HG02678 (cell line): ENCODE measurements around the gene R3HCC1L.
"Not testable (repeated sequence)": the region's sequence is repeated elsewhere in the genome, so short reads cannot be mapped to it uniquely, and the experiment has no call there.

ENCODE experiments used
- ATAC-seq: cut with Tn5 transposase; IDR thresholded peaks from one replicate; pipeline ENCODE4 v1.9.1; 2021; ENCODE audit warnings: mild to moderate bottlenecking, moderate library complexity; ENCODE audit not compliant: unreplicated experiment

R3HCC1L gene

DNA sequence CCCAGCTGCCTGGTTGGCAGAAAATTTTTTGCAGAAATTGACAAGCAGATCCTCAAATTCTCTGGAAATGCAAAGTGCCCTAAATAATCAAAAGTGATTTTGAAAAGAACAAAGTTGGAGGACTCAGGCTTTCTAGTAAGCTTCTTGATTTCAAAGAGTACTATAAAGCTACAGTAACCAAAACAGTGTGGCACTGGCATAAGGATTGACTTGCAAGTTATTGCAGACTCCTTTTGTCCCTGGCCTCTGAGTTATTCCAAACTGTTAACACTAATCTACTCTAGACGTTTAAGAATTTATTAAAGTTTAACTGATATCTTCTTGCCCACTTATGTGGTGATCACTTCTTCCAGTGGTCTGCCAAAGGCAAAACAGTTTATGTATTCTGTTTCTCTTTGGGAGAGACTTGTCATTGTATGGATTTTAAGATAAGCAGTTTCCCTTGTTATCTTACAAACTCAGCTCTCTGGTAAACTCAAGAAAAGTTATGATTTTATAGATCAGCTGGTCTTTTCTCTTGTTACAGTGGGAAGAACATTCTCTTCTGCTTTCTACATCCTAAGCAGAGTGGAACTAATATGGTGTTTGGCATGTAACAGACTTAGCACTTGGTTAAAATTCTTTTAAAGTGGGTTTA is 92.2 kb downstream of the R3HCC1L start:
- ATAC-seq, result no peak

DNA sequence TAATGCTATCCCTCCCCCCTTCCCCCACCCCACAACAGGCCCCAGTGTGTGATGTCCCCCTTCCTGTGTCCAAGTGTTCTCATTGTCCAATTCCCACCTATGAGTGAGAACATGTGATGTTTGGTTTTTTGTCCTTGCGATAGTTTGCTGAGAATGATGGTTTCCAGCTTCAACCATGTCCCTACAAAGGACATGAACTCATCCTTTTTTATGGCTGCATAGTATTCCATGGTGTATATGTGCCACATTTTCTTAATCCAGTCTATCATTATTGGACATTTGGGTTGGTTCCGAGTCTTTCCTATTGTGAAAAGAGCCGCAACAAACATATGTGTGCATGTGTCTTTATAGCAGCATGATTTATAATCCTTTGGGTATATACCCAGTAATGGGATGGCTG is 93.3 kb downstream of the R3HCC1L start:
- not testable (repeated sequence) for ATAC-seq

- peak; percentile 39 for ATAC-seq
Observed at GRCh38 chr10:98228266-98228665, 93.8 kb downstream of the R3HCC1L start.

- ATAC-seq, result no peak
Observed at GRCh38 chr10:98231417-98231816, 97.0 kb downstream of the R3HCC1L start.

DNA sequence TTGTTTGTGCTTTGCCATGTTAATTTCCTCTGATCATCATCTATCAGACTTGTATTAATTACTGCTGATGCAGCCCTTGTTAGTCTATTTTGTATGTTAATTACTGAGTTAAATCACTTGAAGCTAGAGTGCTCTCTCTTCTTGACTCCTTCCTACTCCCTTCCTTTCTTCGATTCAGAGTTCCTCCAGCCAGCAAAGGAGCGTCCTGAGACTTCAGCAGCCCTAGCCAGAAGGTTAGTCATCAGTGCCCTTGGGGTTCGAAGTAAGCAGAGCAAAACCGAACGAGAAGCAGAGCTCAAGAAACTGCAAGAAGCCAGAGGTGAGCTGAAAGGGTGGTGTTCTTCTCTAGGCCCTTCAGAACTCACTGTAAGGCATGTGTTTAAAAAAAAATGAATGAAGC is 101.4 kb downstream of the R3HCC1L start:
- no peak for ATAC-seq

DNA sequence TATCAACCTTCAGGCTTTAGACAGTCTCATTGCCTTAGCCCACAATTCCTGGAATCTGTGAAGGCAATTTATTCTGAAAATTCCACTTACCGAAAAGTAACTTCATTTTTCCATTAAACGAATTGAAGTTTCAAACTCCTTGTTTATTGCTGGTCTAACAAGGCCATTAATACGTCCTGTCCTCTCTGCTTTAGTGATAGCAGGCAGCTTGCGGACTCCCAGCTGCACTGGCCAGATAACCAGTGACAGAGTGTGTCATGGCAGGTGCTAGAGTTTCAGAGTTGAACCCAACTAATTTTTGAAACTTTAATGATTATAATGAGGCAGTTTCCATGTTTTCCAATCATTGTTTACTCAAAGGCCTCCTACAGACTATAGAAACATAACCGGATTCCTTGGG is 102.4 kb downstream of the R3HCC1L start:
- ATAC-seq, result no peak

DNA sequence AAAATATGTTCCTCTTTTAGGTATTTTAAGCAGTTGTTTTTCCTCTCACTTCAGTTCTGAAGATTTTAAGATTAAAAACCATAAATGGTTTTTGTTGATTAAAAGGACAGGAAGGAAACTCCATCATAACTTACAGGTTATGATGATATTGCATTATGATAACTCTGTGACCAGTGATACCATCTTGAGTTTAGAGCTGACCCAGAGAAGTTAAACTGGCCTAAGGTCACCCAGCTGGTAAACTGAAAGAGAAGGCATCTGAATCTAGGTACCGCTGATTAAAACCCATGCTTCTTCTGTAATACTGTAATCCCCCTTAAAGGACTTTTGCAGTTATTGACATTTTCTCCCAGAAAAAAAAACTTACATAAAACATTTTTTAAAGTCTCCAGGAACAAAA is 103.9 kb downstream of the R3HCC1L start:
- no peak for ATAC-seq

DNA sequence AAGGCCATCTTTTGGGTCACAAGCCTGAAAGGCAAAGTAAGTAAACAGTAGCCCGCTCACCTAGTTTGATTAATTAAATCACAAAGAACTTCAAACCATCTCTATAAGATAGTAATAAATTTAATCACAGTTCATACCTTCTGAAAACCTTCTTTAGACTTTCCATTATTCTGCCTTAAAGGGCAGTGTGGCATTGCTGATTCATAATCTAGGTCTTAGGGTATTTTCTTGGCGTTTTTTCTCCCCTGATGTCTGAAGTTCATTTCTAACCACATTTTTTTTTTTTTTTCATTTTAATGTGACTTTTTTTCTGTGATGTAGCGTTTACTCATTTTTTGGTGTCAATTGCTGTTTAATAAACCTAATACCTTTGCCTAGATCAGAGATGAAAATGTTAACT is 106.1 kb downstream of the R3HCC1L start:
- ATAC-seq, result no peak

- no peak for ATAC-seq
Observed at GRCh38 chr10:98242823-98243222, 108.4 kb downstream of the R3HCC1L start.

- no peak for ATAC-seq
Observed at GRCh38 chr10:98244141-98244540, 109.7 kb downstream of the R3HCC1L start.

GRCh38 chr10:98244586-98244985 is 110.1 kb downstream of the R3HCC1L start:
- ATAC-seq, result no peak

GRCh38 chr10:98246911-98247805 is 112.7 kb downstream of the R3HCC1L start:
- no peak for ATAC-seq

GRCh38 chr10:98248018-98248417 is 113.6 kb downstream of the R3HCC1L start:
- no peak for ATAC-seq

- no peak for ATAC-seq
Observed at GRCh38 chr10:98249134-98249533, 114.7 kb downstream of the R3HCC1L start.

- ATAC-seq, result no peak
Observed at GRCh38 chr10:98251399-98251798, 116.9 kb downstream of the R3HCC1L start.

DNA sequence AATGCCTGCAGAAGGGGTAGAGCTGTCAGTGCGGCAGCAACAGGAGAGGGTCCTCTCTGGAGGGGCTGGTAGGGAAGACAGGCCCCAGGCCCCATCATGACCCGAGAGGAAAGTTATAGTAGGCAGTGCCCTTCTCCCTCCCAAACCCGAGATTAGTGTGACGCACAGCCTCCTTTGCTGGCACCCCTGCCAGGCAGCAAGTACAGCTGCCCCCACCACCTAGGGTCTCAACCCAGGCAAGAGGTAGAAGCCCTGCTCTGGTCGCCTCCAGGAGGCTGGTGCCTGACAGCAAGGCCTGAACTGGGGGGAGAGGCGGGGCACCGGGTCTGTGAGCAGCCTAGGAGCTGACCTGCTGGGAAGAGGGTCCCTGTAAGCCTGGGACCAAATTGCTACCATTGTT is 118.0 kb downstream of the R3HCC1L start:
- ATAC-seq, result no peak

GRCh38 chr10:98253499-98253898 is 119.0 kb downstream of the R3HCC1L start:
- ATAC-seq, result no peak

GRCh38 chr10:98254234-98254974 is 119.9 kb downstream of the R3HCC1L start:
- no peak for ATAC-seq

- ATAC-seq, result no peak
Observed at GRCh38 chr10:98255146-98255877, 120.9 kb downstream of the R3HCC1L start.

DNA sequence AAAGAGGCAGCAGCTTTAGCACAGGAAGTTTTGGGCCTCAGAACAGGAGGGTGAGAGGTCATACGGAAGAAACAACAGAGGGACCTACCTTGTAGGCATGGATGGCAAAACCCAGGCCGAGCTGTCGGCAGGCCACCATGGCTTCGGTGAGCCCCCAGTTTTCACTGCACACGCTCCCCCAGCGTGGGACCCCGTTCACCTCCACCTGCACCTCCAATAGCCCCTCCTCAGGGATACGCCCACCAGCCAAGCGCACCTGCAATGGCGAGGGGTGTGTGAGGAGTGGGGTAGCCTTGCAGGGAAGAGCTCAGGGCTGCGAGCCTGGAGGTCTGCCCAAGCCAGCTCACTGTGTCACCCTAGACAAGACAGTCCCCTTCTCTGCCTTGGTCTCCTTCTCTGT is 122.2 kb downstream of the R3HCC1L start:
- no peak for ATAC-seq

DNA sequence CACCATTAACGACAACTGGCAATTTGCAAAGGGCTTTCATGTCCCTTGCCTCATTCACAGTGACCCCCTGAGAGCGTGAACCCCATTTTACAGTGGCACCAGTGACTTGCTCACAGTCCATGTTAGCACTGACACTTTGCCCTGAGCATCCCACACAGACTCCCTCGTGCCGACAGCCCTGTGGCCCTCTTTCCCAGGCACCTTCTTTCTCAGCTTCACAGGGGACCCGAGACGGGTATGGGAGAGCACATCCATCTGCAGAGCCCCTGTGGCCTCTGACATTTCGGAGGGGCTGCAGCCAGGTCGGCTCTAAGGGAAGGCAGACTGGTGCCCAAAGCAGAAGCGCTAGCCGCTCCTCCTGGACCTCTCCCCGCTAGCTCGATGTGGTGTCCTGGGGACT is 122.7 kb downstream of the R3HCC1L start:
- ATAC-seq, result no peak
